Activated T-cell treated with anti-CD3 and anti-CD28 coated beads, Interleukin-2, amount 50 U/mL, for 1 hour (primary cell): Measurements from ENCODE around the gene ALG6.
"Not testable (repeated sequence)": the region's sequence is repeated elsewhere in the genome, so short reads cannot be mapped to it uniquely, and the experiment has no call there.

Source experiments
- DNase-seq: peaks from one replicate; pipeline ENCODE4 v3.0.0-alpha.2; 2020

Gene ALG6

DNA sequence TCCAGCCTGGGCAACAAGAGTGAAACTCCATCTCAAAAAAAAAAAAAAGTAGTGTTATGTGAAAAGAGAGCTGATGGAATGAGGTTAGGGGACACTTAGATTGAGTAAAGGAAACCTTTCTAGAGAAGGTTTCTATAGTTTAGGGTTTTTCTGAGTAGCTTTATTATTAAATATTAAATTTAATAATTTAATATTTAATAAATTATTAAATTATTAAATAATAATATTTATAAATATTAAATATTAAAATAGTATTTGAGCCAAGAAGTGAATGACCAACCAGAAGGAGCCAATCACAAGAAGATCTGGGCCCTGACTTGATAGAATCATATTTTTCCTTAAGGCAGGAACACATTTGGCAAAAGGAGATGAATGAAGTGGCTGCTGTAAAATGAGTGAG, 50.7 kb downstream of the ALG6 start:
- no peak for DNase-seq

GRCh38 chr1:63420746-63421145, 53.3 kb downstream of the ALG6 start:
- not testable (repeated sequence) for DNase-seq

DNA sequence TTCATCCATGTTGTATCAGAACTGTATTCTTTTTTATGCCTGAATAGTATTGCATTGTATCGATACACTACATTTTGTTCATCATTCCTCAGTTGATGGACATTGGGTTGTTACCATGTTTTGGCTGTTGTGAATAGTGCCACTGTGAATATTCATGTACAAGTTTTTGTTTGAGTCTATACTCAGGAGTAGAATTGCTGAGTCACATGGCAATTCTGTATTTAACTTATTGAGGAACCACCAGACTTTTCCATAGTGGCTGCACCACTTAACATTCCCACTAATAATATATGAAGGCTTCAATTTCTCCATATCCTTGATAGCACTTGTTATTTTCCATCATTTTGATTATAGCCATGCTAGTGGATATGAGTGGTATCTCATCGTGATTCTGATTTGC, 56.2 kb downstream of the ALG6 start:
- no peak for DNase-seq

GRCh38 chr1:63428815-63429214, 61.4 kb downstream of the ALG6 start:
- no peak for DNase-seq

DNA sequence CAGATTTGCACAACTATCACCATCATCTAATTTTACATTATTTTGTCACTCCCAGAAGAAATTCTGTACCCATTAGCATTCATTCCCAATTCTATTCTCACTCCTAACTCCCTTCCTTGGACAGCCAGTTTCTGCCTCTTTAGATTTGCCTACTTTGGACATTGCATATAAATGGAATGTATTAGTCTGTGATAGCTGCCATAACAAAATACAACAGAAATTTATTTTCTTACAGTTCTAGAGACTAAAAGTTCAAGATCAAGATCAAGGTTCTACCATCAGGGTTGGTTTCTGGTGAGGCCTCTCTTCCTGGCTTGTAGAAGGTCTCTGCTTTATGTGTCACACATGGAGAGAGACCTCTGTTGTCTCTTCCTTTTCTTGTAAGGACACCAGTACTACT, 61.9 kb downstream of the ALG6 start:
- DNase-seq: no peak

GRCh38 chr1:63435161-63435560, 67.7 kb downstream of the ALG6 start:
- no peak for DNase-seq

- DNase-seq: no peak
These were observed 74.7 kb downstream of the ALG6 start for GRCh38 chr1:63442141-63442475.

DNA sequence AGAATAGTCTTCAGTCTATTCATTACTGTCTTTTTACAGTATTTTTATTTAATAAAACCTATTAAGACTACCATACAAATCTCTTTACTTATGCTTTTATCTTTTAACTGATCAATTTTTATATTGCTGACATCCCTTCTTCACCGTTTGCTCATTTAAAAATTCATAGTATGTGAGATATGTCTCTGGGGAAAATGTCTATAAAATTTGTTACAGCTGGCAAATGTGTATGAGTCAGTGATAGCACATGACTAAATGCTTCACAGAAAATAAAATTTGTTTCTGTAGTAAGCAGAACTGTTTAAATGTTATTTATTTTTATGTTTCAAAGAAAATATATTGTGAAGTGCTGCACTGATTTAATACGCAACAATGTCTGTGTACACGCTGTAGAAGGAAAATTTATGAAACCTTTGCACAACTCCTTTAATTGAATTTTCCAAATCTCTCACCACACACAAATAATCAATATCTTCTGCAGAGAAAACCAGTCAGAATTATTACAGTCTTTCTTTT, 81.4 kb downstream of the ALG6 start:
- DNase-seq: no peak

DNA sequence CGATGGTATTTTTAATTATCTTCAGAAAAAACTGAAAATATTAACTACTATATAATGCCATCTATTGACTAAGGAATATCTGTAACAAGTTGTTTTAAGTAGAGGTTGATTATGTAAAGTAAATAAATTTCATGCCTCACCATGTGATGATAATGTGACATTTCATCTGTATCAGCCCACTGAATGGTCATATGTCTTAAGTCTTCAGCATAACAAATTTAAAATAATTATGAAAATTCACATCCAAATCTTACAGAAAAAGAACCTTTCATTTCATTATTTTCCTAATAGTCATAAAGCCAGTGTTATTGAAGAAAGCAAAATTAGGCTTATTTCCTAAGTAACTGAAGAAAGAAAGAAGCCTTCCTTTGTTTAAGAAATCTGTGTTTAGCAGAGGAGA, 83.0 kb downstream of the ALG6 start:
- DNase-seq: no peak

DNA sequence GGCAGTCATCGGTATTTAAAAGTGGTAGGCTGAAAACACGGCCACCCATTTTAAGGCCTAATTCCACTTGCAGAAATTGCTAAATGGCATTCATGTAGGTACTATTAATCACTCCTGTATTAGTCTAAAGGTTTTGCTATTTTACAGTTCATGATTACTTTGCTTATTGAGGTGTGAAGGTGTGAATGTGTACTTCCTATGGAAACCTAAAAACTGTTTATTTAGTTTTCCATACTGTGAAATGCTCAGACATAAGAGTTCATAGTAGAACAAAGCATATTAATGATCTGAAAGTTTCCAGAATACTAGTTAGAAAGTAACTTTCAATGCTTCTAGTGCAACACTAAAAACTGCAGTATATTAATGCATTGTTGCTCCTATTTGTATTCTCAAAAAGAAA, 85.8 kb downstream of the ALG6 start:
- DNase-seq: no peak

DNA sequence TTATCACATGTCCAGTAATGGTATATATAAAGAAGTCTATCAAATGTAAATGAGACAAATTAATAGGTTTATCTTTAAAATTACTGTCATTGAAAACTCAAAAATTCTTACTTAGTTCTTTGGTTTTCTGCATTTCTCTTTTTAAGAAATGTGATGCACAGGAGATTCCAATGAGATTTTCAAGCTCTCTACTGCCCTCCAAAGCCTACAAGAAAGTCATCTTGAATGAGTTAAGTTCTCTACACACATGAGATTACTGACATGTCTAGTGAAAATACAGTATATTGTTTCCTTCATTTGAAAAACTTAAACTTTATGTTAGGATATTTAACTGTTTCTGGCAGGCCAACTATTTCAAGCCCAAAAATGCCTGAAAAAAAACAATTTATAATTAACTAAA, 86.8 kb downstream of the ALG6 start:
- DNase-seq: no peak

- no peak for DNase-seq
These were observed 91.3 kb downstream of the ALG6 start for GRCh38 chr1:63458750-63459149.

DNA sequence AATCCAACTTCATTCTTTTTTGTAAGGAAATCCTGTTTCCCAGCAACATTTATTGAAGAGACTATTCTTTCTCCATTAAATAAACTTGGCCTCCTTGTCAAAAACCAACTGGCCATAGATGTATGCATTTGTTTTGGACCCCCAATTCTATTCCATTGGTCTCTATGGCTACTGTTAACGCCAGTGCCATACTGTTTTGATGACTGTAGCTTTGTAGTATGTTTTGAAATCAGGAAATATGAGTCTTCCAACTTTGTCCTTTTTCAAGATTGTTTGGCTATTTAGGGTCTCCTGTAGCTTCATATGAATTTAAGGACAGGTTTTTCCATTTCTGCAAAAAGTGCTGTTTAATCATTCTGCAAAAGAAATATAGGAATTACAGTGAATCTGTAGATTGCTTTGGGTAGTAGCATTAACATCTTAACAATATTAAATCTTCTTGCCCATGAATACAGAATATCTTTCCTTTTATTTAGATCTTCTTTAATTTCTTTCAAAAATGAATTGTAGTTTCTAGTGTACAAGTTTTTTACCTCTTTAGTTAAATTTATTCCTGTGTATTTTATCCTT, 94.3 kb downstream of the ALG6 start:
- no peak for DNase-seq

- DNase-seq: no peak
These were observed 95.8 kb downstream of the ALG6 start for GRCh38 chr1:63463248-63463647.

DNA sequence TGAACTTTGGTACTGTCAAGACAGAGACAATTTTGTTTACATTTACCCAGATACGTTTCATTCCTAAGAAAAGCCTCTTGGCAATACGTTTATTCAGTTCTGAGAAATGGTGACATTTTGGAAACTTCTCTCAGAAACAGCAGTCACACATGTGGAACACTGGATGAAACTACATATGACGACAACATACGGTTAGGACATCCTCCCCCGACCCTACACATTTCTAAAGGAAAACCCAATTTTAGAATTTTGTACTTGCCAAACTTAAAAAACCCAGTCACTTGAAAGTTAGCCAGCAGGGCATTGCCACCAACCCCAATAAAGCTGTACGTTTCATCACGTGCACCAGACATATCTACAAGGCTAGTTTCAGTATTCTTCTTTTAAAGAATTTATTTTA, 98.8 kb downstream of the ALG6 start:
- no peak for DNase-seq

GRCh38 chr1:63466759-63467158, 99.3 kb downstream of the ALG6 start:
- DNase-seq: no peak

DNA sequence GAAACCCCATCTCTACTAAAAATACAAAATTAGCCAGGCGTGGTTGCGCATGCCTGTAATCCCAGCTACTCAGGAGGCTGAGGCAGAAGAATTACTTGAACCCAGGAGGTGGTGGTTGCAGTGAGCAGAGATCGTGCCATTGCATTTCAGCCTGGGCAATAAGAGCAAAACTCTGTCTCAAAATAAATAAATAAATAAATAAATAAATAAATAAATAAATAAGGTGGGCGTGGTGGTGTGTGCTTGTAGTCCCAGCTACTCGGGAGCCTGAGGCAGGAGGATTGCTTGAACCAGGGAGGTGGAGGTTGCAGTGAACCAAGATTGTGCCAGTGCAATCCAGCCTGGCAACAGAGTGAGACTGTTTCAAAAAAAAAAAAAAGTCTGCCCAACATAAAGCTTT, 101.3 kb downstream of the ALG6 start:
- not testable (repeated sequence) for DNase-seq

- no peak for DNase-seq
These were observed 108.3 kb downstream of the ALG6 start for GRCh38 chr1:63475761-63476160.

DNA sequence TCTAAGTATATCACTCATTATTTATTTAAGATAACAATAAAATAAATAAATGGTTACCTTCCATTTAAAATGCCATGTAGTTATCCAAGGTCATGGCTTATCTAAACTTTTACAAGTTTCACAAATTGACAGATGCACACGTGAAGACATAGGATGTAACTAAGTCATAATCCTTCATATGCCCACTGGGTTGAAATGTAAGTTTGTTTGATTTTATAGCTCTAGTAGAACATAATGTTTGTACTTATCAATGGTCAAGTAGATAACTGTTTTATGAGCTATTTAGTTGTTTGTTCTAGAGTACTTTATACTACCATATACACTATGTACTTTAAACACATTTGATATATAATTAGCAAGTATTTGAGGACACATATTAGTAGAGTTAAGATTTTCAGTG, 112.6 kb downstream of the ALG6 start:
- DNase-seq: no peak

GRCh38 chr1:63486629-63487028, 119.2 kb downstream of the ALG6 start:
- DNase-seq: no peak

DNA sequence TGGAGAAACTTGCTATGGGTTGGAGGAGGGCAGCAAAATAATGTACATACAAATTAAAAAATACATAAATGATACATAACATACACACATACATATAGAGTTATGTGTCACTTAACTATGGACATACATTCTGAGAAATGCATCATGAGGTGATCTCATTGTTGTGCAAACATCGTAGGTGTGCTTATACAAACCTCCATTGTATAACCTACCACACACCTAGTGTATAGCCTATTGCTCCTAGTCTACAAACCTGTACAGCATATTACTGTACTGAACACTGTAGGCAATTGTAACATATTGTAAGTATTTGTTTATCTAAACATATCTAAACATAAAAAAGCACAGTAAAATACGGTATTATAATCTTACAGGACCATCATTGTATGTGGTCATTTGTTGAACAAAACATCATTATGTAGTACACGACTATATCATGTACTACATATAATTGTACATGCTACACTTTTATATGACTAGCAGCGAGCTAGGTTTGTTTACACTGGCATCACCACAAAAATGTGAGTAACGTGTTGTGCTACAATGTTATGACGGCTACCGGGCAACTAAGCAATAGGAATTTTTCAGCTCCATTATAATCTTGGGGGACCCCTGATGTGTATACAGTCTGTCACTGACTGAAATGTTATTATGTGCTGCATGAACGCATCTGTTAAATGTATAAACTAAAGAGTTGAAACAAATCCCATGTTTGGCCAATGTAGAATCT, 120.1 kb downstream of the ALG6 start:
- DNase-seq: no peak
